Coronary artery (tissue), 2 donors: ENCODE data around the gene LCE6A.

Experiments
- DNase-seq: peaks from one replicate; pipeline ENCODE4 v3.0.0-alpha.2; 2017; ENCODE audit warnings: low spot score
- H3K27ac ChIP-seq, 2 donors: fragments of 200-600 bp; sonication (generic); one replicate each; pipeline ENCODE4 v1.5.1; 2016 to 2019
- H3K4me3 ChIP-seq: fragments of 200-600 bp; sonication (generic); 2 replicates; pipeline ENCODE4 v1.5.1; 2016; ENCODE audit warnings: mild to moderate bottlenecking, moderate library complexity
- CTCF ChIP-seq: fragments of 200-600 bp; sonication (generic); IDR thresholded peaks from one replicate; pipeline ENCODE4 v1.5.1; 2019; ENCODE audit warnings: antibody characterized with exemption

Gene LCE6A

DNA sequence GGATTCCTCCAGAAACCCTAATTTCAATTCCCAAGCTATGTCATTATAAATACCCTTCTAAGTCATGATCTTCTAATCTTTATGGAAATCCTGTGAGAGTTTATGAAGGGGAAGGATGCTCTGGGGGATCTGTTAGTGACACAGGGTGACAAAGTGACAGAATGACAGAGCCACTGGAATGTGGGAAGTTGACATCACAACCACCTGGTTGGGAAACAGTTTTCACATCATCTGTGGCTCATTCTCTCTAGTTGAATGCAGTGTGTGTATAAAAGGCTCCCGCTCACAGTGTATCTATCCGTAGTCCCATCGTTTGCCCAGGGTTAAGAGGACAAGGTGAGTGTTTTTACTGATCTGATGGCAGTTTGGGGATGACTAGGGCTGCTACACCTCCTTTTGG, 17.0 kb downstream of the LCE6A start, which contains the start of gene LCE7A:
TSS of gene LCE7A (plus strand) at position 301 of the 400 bp plus-strand sequence. CDS start 702 bp downstream, outside the sequence.
- no peak for DNase-seq
- no peak for TF ChIP-seq CTCF
- H3K27ac ChIP-seq = no peak within 1 kb of the TSS
- no peak within 1 kb of the TSS for H3K4me3 ChIP-seq

GRCh38 chr1:152860129-152860528, 17.5 kb downstream of the LCE6A start:
- DNase-seq = no peak
- H3K27ac ChIP-seq = no peak overlapping the region
- no peak overlapping the region for H3K4me3 ChIP-seq
- no peak for TF ChIP-seq CTCF

GRCh38 chr1:152861374-152861773, 18.7 kb downstream of the LCE6A start:
- Histone ChIP-seq H3K27ac (no peak overlapping the region), H3K4me3 (no peak overlapping the region)
- no peak for TF ChIP-seq CTCF

GRCh38 chr1:152864443-152864842, 21.8 kb downstream of the LCE6A start:
- no peak for TF ChIP-seq CTCF
- no peak overlapping the region for H3K27ac ChIP-seq
- H3K4me3 ChIP-seq = no peak overlapping the region
- no peak for DNase-seq

More at GRCh38 chr1:152861374-152861773, 18.7 kb downstream of the LCE6A start:
- no peak for DNase-seq

GRCh38 chr1:152866321-152866720, 23.7 kb downstream of the LCE6A start:
- DNase-seq = no peak
- no peak overlapping the region for H3K27ac ChIP-seq
- TF ChIP-seq CTCF = no peak
- H3K4me3 ChIP-seq = no peak overlapping the region

DNA sequence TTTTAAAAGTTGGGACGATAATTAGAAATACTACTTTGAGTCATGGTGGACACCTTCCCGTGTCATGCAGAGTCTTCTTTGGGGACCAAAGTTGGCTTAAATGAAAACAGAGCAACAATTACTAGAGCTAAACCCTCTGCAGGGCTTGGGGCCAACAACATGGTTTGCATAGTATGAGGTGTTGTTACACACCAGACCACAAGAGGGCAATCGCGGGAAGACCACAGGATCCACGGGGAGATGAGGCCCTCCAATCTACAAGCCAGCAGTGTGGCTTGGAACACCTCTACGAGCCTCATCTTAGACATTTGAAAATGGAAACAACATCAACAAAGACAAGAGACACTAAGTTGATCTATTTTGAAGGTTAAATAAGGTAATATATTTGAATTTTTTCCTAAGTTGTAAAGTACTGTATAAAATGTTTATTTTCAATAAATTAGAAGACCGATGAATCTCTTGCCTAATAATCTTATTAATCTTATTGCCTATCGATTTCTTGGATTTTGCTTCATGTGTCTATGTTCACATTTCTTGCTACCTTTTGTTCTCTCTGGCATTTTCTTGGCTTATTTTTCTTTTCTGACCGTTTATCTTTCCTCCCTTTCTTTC, 27.3 kb downstream of the LCE6A start:
- no peak overlapping the region for H3K27ac ChIP-seq
- no peak for DNase-seq
- H3K4me3 ChIP-seq = no peak overlapping the region
- peak; percentile 45 for TF ChIP-seq CTCF
